ENCODE data around the gene A2M. TPM values are rescaled to one million over a fixed set of nuclear protein-coding genes. Genes with fewer than 3 reads are reported as not detected.

A2M gene
- total and polyA plus RNA-seq, 2 of the 13 experiments (the other 11 are each of a cell fraction or from before 2014, with no cell fraction given): 2,807 to 6,551 TPM

- TF ChIP-seq ZNF776 (CRISPR knock-in tag; IDR thresholded peaks at IDR 0.05) (no peak), ZBTB49 (CRISPR knock-in tag; IDR thresholded peaks at IDR 0.05; ENCODE audit: borderline replicate concordance) (0 out of 2 replicates have a peak, but pooled peaks have one; percentile 37), ATF6 (CRISPR knock-in tag; conservative IDR thresholded peaks at IDR 0.05) (no peak), ZMYM3 (CRISPR knock-in tag; IDR thresholded peaks at IDR 0.05) (peak; percentile 63; the same call in 1 of the 2 replicates), MXD4 (CRISPR knock-in tag; IDR thresholded peaks at IDR 0.05) (no peak), HIVEP1 (CRISPR knock-in tag; IDR thresholded peaks at IDR 0.05) (no peak), HBP1 (CRISPR knock-in tag; IDR thresholded peaks at IDR 0.05; ENCODE audit: low read depth) (peak; percentile 68; the same call in 1 of the 2 replicates), HOXA7 (CRISPR knock-in tag; IDR thresholded peaks at IDR 0.05) (no peak), RFXAP (CRISPR knock-in tag; IDR thresholded peaks at IDR 0.05; ENCODE audit: borderline replicate concordance) (no peak), ATRX (CRISPR knock-in tag; IDR thresholded peaks at IDR 0.05; ENCODE audit: borderline replicate concordance) (no peak), MIXL1 (CRISPR knock-in tag; IDR thresholded peaks at IDR 0.05) (peak; percentile 99), BRD4 (CRISPR knock-in tag; IDR thresholded peaks at IDR 0.05) (peak; percentile 97), PRDM15 (CRISPR knock-in tag; IDR thresholded peaks at IDR 0.05) (no peak), MBNL3 (CRISPR knock-in tag; conservative IDR thresholded peaks at IDR 0.05) (no peak), ZNF615 (CRISPR knock-in tag; IDR thresholded peaks at IDR 0.05; ENCODE audit: borderline replicate concordance) (no peak), ZNF230 (CRISPR knock-in tag; IDR thresholded peaks at IDR 0.05) (no peak), TCF7 (IDR thresholded peaks at IDR 0.05; ENCODE audit: low read depth) (peak; percentile 90), ZNF770 (CRISPR knock-in tag; IDR thresholded peaks at IDR 0.05) (no peak), ZNF816 (CRISPR knock-in tag; IDR thresholded peaks at IDR 0.05; ENCODE audit: borderline replicate concordance) (peak; percentile 73; the same call in 1 of the 2 replicates)
Measured at GRCh38 chr12:9132008-9132535, 16.4 kb upstream of the A2M start (continued).

All from HepG2 (cell line).